Choroid plexus epithelial cell (primary cell): ENCODE results near the gene ZSWIM1.
"Not testable (repeated sequence)": the region's sequence is repeated elsewhere in the genome, so short reads cannot be mapped to it uniquely, and the experiment has no call there.

ENCODE experiments used
- DNase-seq: peaks from one replicate; pipeline ENCODE4 v3.0.0-alpha.2; 2010; ENCODE audit warnings: low read depth
- H3K4me3 ChIP-seq: 2 replicates; pipeline ENCODE4 v1.5.1; 2011; ENCODE audit warnings: low read depth, mild to moderate bottlenecking, control low read depth, low read length, moderate library complexity
- CTCF ChIP-seq: conservative IDR thresholded peaks from 2 replicates; pipeline ENCODE4 v1.5.1; 2011; ENCODE audit warnings: low read depth, mild to moderate bottlenecking, control low read depth, inconsistent platforms, low read length, moderate library complexity

ZSWIM1 gene

GRCh38 chr20:45863543-45864470 lies 17.2 kb upstream of the ZSWIM1 start:
- no peak for TF ChIP-seq CTCF
- DNase-seq, result no peak
- H3K4me3 ChIP-seq, result no peak overlapping the region

- H3K4me3 ChIP-seq, result no peak overlapping the region
- no peak for DNase-seq
- no peak for TF ChIP-seq CTCF
These were observed 14.6 kb upstream of the ZSWIM1 start for GRCh38 chr20:45866454-45866853.

GRCh38 chr20:45867136-45867818 lies 13.8 kb upstream of the ZSWIM1 start:
- H3K4me3 ChIP-seq, result no peak overlapping the region
- DNase-seq, result no peak
- no peak for TF ChIP-seq CTCF

- H3K4me3 ChIP-seq, result no peak overlapping the region
- DNase-seq, result peak; percentile 47
- no peak for TF ChIP-seq CTCF
These were observed 13.2 kb upstream of the ZSWIM1 start for GRCh38 chr20:45867819-45868176.

GRCh38 chr20:45872626-45873025 lies 8.4 kb upstream of the ZSWIM1 start:
- H3K4me3 ChIP-seq, result no peak overlapping the region
- DNase-seq, result no peak
- TF ChIP-seq CTCF, result no peak

GRCh38 chr20:45873409-45874103 lies 7.5 kb upstream of the ZSWIM1 start:
- DNase-seq, result no peak
- no peak overlapping the region for H3K4me3 ChIP-seq
- no peak for TF ChIP-seq CTCF

GRCh38 chr20:45874104-45874481 lies 6.9 kb upstream of the ZSWIM1 start:
- H3K4me3 ChIP-seq, DNase-seq: not testable (repeated sequence)
